RCC 7860 (cell line): ENCODE data around the gene DCTPP1.

ENCODE experiments used
- DNase-seq: peaks from one replicate; pipeline ENCODE4 v3.0.0-alpha.2; 2015; ENCODE audit warnings: low spot score
- FAIRE-seq: peaks from 2 replicates; lab custom pipeline; 2012; peaks lifted over from hg19 to GRCh38; lab: Jason Lieb, UNC

DCTPP1 gene

DNA sequence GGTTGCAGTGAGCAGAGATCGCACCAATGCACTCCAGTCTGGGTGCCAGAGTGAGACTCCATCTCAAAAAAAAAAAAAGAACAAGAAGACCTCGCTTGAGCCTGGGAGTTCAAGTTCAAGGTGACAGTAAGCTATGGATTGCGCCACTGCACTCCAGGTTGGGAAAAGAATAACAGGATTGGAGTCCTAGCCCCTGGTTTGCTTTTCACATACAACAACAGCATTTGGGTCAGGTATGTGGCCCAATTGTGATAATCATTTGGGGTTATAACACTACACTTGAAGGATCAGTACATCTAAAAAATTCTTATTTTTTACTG lies 19.2 kb upstream of the DCTPP1 start:
- DNase-seq (no peak), FAIRE-seq (no peak)

DNA sequence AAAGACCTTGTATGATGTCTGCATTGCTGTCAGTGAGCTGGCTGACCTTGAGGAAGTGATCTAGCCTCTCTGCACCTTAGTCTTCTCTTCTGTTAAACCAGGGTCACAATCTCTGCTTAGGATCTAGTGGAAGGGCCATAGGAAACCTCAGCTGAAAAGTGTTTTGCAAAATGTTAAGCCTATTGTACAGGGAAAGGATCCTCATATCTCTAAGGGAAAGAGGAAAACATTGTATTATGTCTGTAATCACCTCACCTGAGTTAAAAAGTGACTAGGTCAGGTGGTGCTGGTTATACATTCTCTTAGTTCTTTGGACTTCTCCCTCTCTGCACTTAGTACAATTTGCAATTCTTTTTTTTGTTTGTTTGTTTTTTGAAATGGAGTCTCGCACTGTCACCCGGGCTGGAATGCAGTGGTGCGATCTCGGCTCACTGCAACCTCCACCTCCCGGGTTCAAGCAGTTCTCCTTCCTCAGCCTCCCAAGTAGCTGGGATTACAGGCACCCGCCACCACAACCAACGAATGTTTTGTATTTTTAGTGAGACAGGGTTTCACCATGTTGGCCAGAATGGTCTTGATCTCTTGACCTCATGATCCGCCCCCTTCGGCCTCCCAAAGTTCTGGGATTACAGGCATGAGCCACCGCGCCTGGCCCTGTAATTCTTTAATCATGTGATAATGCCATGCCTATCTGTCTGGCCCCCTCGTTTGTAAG lies 17.8 kb upstream of the DCTPP1 start:
- DNase-seq = no peak
- no peak for FAIRE-seq

DNA sequence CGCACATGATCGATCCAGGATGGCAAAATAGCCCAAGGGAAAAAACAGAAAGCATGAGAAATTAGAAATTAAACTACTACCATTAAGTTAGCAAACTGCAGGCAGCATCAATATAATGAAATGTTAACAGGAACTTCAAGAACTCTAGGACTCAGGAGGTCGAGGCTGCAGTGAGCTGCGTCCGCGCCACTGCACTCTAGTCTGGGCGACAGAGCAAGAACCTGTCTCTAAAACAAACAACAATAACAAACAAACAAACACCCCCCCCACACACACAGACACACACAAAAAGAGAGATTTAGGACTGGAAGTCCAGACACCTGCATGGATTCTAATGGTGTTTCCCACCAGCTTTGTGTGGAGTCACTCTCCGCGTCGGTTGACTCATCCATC lies 16.4 kb upstream of the DCTPP1 start:
- DNase-seq (no peak), FAIRE-seq (no peak)

DNA sequence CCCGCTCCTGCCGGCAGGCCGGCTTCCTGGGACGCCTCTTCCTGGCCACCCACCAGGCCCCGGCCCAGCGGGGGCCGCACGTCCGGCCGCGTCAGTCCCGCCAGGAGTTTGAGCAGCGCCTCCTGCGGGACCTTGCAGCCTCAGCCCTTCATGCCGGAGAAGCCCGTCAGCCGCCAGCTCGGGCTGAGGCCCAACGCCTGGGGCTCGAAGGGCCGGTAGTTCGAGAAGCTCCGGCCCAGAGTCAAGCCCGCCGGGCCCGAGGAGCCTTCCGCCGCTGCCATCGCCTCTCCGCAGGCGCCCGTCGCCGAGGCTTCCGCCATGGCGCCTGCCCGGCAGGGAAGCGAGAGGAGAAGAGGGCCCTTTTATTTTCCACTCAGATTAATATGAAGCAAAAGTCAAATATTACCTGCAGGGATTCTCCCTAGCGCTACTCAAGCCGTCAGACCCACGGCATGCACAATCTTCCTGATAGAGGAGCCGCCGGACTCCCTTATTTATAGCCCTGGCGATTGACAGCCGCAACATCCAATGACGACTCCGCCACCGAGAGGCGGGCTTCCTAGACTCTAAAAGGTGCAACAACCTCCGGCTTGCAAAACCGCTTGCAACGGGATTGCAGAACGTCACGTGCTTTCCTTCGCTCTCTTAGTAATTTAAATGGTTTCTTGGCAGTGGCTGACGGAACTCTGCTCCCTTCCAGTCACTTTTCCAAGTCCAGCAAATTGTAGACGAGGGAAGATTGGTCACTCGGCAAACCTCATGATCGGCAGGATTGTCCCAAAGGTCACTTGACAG lies 15.8 kb upstream of the DCTPP1 start, which contains the start of gene SEPHS2:
Gene SEPHS2, minus strand, starts transcription at position 467 of the 795 bp plus-strand sequence. Its CDS starts 147 bp downstream, at position 320.
- peak; percentile 25 for FAIRE-seq
- peak; percentile 90 for DNase-seq

DNA sequence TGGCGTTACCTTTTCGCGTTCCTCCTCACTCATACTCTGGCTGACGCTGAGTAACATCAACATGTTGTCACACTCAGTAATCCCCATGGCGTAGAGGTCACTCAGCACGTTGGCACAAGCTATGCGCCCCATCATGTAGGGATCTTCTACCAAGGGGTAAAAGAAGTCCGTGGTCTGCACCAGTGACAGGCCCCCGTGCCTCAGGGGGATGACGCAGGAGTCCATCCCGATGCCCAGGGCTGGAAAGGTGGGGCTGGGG lies 15.2 kb upstream of the DCTPP1 start:
- FAIRE-seq (no peak), DNase-seq (no peak)

DNA sequence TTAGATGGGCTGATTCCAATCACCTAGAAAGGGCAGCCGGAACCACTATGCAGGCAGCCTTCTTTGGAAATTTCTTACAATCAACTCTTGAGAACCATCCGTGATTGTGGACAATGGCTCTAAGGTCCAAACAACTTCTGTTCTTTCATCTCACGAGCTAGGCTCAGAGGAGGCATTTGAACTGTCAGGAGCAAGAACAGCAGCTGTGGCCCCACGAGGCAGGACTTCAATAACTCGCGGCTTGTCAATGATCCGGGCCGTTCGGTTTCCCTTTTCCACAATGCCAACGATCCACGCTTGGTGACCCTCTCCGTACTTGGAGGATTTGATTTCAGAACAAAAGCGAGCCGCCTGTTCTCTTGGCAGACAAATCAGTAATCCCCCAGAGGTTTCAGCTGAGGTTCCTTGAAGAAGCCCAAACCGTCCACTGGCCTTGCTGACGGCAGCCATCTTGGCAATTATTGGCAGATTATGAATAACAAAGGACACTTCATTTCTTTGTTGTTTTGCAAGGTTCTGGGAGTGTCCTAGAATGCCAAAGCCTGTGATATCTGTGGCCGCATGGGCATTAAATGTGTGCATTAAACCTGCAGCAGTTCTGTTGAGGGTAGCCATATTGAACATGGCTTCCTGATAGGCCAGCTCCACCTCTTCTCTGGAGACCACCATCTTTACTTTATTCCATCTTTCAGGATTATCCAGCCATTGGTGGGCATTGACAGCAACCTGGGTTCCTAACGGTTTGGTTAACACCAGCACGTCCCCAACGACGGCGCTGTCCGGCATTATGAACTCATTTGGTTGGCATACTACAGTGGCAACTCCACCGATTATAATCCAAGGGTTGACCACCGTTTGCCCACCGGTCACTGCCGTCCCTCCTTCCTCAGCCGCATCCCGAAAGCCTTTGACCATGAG lies 14.7 kb upstream of the DCTPP1 start:
- FAIRE-seq = no peak

DNA sequence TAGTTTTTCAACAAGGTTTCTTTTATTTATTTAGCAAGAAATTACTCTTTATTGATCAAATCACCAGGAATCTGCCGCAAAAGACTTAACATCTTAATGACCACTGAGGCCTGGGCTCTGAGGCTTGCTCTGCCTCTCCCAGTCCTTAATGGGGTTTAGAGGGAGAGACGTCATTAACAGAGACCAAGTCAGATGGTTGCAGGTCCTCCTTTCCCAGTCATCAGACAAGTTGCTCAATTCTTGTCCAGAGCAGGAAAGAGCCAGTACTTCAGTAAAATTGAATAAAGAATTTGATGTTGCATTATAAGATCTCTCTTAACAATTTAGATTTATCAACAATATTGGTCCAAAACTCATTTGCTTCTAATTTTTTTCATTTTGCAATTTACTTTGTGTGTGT lies 13.8 kb upstream of the DCTPP1 start:
- FAIRE-seq (no peak), DNase-seq (no peak)

More for the DNA sequence above, 14.7 kb upstream of the DCTPP1 start:
- DNase-seq = no peak

DNA sequence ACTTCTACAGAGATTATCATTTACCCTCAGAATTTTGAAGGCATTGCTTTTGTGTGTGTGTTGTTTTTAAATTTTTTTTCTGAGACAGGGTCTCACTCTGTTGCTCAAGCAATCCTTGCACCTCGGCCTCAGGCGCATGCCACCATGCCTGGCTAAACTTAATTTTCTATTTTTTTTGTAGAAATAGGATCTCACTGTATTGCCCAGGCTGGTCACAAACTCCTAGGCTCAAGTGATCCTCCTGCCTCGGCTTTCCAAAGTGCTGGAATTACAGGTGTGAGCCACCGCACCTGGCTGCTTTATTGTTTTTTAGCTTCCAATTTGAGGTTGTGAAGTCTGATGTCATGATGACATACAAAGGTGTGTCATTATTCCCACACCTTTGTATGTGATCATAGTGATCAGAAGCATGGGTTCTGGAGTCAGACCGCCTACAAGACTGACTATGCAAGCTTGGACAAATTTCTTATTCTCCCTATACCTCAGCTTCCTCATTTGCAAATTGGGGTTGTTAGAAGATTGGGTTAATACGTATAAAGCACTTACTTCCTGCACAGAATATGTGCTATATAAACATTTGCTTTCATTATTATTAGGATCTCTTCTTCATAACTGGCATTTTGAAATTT lies 10.0 kb upstream of the DCTPP1 start:
- FAIRE-seq = no peak
- DNase-seq = no peak

DNA sequence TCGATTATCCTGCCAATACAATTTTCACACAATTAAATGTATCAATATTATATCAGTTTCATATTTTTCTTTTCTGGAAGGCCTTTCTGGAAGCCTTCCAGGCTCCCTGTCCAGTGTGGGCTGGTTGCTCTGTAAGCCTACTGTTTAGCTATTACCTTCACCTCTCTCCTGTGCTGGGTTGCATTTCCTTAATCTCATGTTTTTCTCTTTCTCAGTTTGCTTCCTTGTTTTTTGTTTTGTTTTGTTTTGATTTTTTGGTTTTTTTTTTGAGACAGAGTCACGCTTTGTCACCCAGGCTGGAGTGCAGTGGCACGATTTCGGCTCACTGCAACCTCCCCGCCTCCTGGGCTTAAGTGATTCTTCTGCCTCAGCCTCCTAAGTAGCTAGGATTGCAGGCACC lies 9.0 kb upstream of the DCTPP1 start:
- DNase-seq = no peak
- no peak for FAIRE-seq

DNA sequence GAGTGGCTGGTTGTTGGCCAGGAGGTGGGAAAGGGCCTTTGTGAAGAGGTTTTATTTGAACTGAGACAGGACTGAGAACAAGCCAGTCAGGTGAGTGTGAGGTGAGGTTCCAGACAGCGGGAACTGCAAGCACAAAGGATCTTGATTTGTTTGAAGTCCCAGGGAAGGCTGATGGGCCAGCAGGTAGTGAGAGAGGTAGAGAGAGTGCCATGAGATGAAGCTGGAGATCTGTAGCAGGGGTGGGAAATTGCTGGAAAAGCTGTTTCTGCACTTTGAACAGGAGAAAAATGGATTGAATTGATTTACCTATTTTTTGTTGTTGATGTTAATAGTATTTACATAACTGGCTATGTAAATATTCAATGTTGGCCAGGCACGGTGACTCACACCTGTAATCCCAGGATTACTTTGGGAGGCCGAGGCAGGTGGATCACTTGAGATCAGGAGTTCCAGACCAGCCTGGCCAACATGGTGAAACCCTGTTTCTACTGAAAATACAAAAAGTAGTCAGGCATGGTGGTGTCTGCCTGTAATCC lies 7.7 kb upstream of the DCTPP1 start:
- DNase-seq (no peak), FAIRE-seq (no peak)

DNA sequence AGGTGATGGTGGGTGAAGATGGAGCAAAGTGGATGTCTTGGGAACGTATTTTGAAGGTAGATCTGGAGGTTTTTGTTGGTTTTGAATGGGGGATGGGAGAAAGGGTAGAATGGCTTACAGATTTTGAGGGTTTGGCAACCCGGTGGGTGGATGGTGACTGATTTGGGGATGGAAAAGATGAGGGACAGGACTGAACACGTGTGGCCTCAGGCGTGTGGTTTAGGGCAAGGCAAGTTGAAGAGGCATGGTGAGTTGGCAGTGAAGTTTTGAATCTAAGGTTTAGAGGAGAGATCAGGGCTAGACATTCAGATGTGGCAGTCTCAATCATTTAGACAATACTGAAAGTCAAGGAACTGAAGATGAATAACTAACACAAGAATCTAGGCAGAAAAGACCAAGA lies 5.0 kb upstream of the DCTPP1 start:
- DNase-seq (no peak), FAIRE-seq (no peak)

DNA sequence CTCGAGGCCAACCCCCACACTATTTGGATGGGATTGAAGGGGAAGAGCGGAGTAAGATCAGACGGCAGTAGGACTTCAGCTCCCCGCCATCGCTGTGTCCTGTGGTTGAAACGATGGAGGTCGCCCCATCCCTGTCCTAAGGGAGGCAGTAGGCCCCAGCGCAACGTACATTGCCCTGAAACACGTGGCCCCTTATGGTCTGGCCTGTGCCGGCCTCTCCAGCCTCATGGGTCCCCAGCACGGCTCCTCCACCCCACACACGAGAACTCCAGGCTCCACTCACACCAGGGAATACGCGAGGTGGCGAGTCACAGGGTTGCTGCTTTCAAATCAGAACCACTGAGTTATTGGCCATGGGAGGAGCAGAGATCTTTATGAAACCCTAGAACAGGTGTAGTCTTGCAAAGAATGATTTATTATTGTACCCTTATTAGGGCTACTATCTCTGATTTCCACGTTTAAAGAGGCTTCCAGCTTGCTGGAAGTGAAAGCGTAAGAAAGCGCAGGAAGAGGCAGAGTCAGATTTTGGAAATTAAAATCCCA lies 669 bp upstream of the DCTPP1 start:
- FAIRE-seq = no peak
- DNase-seq = no peak

DNA sequence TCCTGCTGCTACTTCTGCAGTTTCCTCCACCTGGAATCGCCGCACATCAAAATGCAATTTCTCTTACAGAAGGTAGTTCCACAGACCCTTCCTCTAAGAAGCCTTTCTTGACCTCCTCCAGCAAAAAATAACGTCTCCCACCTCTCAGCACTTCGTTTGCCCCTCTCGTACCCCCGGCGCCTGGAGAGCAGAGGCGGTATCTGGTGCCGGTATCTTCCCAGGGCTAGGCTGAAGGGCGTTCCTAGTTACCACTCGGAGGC lies 482 bp downstream of the DCTPP1 start:
- FAIRE-seq (no peak), DNase-seq (no peak)

DNA sequence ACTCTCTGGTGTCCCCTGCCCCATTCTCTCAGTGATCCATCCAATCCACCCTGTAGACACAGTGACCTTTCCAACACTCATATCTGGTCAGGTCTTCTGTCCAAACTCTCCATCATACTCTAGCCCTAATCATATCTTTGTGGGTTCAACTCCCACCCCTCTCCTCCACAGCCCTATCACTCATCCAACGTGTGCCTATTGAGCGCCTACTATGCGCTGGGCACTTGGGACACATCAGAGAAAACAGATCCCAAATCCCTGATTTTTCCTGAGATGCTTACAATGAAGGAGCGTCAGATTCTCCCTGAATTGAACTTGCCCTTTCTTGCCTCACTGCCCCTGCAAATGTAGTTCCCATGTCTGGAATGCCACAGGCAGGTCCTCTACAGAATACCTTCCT lies 1.8 kb downstream of the DCTPP1 start:
- no peak for DNase-seq
- FAIRE-seq = no peak

DNA sequence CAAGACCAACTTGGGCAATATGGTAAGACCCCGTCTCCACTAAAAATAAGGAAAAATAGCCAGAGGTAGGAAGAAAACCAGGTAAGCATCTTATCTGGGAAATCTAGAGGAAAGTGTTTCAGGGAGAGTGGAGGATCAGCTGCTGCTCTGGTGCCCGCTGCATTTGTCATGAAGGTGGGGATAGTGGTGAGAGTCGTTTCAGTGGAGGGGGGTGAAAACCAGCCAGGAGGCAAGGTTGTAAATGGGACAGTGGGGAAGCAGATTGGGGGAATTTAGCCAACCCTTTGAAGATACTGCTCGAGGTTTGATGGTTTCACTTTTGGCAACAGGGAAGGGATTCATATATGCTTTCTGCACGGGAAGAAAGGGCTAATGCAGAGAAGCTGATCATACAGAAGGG lies 8.8 kb downstream of the DCTPP1 start:
- DNase-seq (no peak), FAIRE-seq (no peak)

DNA sequence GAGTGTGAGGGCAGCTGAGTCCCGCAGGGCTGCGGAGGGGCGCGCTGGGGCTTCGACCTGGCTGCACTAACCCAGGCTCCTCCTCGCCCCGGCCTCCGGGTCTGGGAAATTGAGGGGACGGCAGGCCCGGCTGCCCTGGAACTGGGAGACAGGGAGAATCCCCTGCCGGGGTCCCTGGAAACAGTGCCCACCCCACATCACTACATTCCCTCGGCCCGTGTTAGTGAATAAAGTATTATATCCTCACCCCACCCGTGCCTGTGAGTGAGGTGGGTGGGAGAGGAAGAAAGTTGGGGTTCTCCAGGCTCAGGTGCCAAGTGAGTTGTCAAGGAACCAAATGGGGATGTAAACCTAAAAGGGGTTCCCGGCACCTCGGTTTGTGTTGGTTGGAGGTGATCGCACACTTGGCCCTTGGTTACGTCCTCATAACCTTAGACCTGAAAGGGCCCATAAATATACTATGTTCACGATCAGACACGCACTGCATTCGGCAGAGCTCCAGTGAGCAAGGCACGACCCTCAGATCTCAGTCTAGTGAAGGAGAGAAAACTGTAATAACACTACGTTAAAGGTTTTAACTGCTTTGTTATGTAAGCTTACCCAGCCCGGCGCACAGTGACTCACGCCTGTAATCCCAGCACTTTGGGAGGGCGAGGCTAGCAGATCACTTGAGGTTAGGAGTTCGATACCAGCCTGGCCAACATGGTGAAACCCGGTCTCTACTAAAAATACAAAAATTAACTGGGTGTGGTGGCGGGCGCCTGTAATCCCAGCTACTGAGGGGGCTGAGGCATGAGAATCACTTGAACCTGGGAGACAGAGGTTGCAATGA lies 11.3 kb downstream of the DCTPP1 start:
- DNase-seq (no peak), FAIRE-seq (no peak)

DNA sequence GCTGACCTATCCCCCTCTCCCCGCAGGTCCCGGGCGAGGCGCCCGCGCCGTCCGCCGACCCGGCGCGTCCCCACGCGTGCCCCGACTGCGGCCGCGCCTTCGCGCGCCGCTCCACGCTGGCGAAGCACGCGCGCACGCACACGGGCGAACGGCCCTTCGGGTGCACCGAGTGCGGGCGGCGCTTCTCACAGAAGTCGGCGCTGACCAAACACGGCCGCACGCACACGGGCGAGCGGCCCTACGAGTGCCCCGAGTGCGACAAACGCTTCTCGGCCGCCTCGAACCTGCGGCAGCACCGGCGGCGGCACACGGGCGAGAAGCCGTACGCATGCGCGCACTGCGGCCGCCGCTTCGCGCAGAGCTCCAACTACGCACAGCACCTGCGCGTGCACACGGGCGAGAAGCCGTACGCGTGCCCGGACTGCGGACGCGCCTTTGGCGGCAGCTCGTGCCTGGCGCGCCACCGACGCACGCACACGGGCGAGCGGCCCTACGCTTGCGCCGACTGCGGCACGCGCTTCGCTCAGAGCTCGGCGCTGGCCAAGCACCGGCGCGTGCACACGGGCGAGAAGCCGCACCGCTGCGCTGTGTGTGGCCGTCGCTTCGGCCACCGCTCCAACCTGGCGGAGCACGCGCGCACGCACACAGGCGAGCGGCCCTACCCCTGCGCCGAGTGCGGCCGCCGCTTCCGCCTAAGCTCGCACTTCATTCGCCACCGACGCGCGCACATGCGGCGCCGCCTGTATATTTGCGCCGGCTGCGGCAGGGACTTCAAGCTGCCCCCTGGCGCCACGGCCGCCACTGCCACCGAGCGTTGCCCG lies 12.1 kb downstream of the DCTPP1 start:
- DNase-seq = no peak
- FAIRE-seq = no peak

DNA sequence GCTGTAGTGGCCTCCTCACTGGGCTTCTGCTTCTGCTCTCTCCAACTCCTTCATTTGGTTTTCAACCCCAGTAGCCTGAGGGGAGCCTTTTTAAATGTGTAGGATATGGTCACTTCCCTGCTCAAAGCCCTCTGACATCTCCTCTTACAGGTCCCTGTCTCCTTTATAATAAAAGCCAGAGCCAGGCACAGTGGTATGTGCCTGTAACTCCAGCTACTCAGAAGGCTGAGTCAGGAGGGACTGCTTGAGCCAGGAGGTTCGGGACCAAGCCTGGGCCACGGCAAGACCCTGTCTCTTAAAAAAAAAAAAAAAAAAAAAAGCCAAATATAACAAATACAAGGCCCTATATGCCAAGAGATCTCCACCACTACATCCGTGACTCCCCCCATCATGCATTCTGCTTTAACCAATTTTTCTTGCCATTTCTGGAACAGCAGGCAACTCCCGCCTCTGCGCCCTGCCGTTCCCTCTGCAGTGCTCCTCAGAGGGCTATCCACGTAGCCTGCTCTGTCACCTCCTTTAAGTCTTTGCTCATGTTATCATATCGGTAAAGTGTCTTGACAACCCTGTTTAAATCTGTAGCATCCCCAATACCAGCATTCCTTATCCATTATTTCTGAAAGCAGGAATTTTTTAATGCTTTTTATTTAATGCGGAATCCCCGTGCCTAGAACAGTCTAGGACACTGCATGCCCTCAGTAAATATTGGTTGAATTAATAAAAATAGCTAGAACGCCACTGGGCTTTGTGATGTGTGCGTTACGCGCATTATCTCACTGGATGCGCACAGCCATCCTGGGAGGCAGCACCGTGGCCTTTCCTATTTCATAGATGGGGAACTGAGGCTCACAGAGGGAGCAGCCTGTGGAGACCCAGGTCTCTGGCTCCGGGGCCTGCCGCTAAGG lies 13.0 kb downstream of the DCTPP1 start:
- FAIRE-seq (no peak), DNase-seq (no peak)
